Mammary epithelial cell (primary cell): ENCODE measurements around the gene OCSTAMP.

Experiments used
- EZH2 ChIP-seq: IDR thresholded peaks from 2 replicates; pipeline ENCODE4 v1.6.1; 2012; ENCODE audit warnings: low read length, inconsistent platforms, borderline replicate concordance
- TF ChIP-seq, protein P1 (sequence below), 2 donors: IDR thresholded peaks in 1 of 2; conservative IDR thresholded peaks in 1 of 2; 2 replicates each; pipeline ENCODE4 v1.5.1; 2011 to 2012; ENCODE audit warnings: inconsistent platforms in 2 of 2, low read length in 2 of 2, mild to moderate bottlenecking in 2 of 2, control low read depth in 1 of 2, low read depth in 1 of 2; ENCODE audit not compliant: insufficient read depth in 1 of 2; ENCODE audit errors: extremely low read depth in 1 of 2

- TF ChIP-seq, protein P1, sequence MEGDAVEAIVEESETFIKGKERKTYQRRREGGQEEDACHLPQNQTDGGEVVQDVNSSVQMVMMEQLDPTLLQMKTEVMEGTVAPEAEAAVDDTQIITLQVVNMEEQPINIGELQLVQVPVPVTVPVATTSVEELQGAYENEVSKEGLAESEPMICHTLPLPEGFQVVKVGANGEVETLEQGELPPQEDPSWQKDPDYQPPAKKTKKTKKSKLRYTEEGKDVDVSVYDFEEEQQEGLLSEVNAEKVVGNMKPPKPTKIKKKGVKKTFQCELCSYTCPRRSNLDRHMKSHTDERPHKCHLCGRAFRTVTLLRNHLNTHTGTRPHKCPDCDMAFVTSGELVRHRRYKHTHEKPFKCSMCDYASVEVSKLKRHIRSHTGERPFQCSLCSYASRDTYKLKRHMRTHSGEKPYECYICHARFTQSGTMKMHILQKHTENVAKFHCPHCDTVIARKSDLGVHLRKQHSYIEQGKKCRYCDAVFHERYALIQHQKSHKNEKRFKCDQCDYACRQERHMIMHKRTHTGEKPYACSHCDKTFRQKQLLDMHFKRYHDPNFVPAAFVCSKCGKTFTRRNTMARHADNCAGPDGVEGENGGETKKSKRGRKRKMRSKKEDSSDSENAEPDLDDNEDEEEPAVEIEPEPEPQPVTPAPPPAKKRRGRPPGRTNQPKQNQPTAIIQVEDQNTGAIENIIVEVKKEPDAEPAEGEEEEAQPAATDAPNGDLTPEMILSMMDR (conservative IDR thresholded peaks at IDR 0.05 in 1 of 2, IDR thresholded peaks at IDR 0.05 in 1 of 2; ENCODE audit: extremely low read depth in 1 of 2, insufficient read depth in 1 of 2, low read depth in 1 of 2, low read length in 2 of 2), result no peak
- no peak for TF ChIP-seq EZH2
Observed at GRCh38 chr20:46587986-46588385, 37.5 kb upstream of the OCSTAMP start.
